Heart left ventricle (tissue), 13 donors: ENCODE measurements around the gene MYLK4.

Experiments
- CTCF ChIP-seq, 12 donors: fragments of 200-600 bp; sonication (generic) in 4 of 12; IDR thresholded peaks; one replicate each; pipeline versions ENCODE4 v1.5.0 to v1.8.0; 2018 to 2022; ENCODE audit warnings: antibody characterized with exemption in 12 of 12, mild to moderate bottlenecking in 5 of 12
- POLR2A ChIP-seq, 2 donors: fragments of 450-650 bp; IDR thresholded peaks; one replicate each; pipeline ENCODE4 v1.6.1; 2017; ENCODE audit warnings: antibody characterized with exemption in 2 of 2, mild to moderate bottlenecking in 2 of 2, moderate library complexity in 2 of 2
- donor health status: ischemic (EF 13 %, LVEDD 7.1; RV severe dilation, severe dysfunction).
- donor health status: DM: no; HTN: yes; CAD: no.
- donor health status: DM: no; HTN: no; CAD: no.
- donor health status: ischemic (EF 25% LVEDD 6.9; RV normal size, moderate dysfunction).
- donor health status: ischemic (EF 25% LVEDD 5.7; RV mildly dilated, moderate dysfunction).
- donor health status: ischemic (EF 35%, LVEDD 5.7; RV mildly dilated, moderate dysfunction).
- donor health status: nonischemic (EF 11% LVEDD 7.7; RV severe dilation, severe dysfunction).
- donor health status: DM: yes; HTN: yes; CAD: no.
- donor health status: PGD.
- donor health status: ischemic (EF 29% LVEDD 5.4; RV normal size, mild dysfunction).
- donor health status: nonischemic (EF 23%, LVEDD 6.1; RV moderate dilation, normal function).

GRCh38 chr6:2655844-2656433 is 94.8 kb downstream of the MYLK4 start:
- TF ChIP-seq CTCF (IDR thresholded peaks at IDR 0.05) (no peak), POLR2A (IDR thresholded peaks at IDR 0.05) (no peak)
